GM18858 (cell line): ENCODE data around the gene WDFY2.

Experiments used
- ATAC-seq: cut with Tn5 transposase; IDR thresholded peaks from one replicate; pipeline ENCODE4 v1.9.1; 2021; ENCODE audit not compliant: unreplicated experiment

Gene WDFY2

GRCh38 chr13:51599444-51600176 is 15.3 kb downstream of the WDFY2 start:
- ATAC-seq, result no peak

- ATAC-seq, result no peak
Observed at GRCh38 chr13:51600703-51601102, 16.4 kb downstream of the WDFY2 start.

- no peak for ATAC-seq
Observed at GRCh38 chr13:51601601-51602565, 17.6 kb downstream of the WDFY2 start.

- no peak for ATAC-seq
Observed at GRCh38 chr13:51603716-51604115, 19.5 kb downstream of the WDFY2 start.

- no peak for ATAC-seq
Observed at GRCh38 chr13:51605698-51606097, 21.4 kb downstream of the WDFY2 start.

- no peak for ATAC-seq
Observed at GRCh38 chr13:51607165-51607564, 22.9 kb downstream of the WDFY2 start.

GRCh38 chr13:51608857-51609406 is 24.7 kb downstream of the WDFY2 start:
- ATAC-seq, result no peak

GRCh38 chr13:51612867-51613266 is 28.6 kb downstream of the WDFY2 start:
- peak; percentile 39 for ATAC-seq

- ATAC-seq, result no peak
Observed at GRCh38 chr13:51613535-51613934, 29.3 kb downstream of the WDFY2 start.

GRCh38 chr13:51614350-51614786 is 30.1 kb downstream of the WDFY2 start:
- ATAC-seq, result peak; percentile 87

- no peak for ATAC-seq
Observed at GRCh38 chr13:51618626-51619025, 34.4 kb downstream of the WDFY2 start.

- peak; percentile 39 for ATAC-seq
Observed at GRCh38 chr13:51619614-51620013, 35.4 kb downstream of the WDFY2 start.

GRCh38 chr13:51620165-51620983 is 36.1 kb downstream of the WDFY2 start:
- ATAC-seq, result no peak

GRCh38 chr13:51621602-51622001 is 37.3 kb downstream of the WDFY2 start:
- ATAC-seq, result no peak

- no peak for ATAC-seq
Observed at GRCh38 chr13:51623473-51623872, 39.2 kb downstream of the WDFY2 start.

- no peak for ATAC-seq
Observed at GRCh38 chr13:51624207-51624606, 39.9 kb downstream of the WDFY2 start.

GRCh38 chr13:51624695-51625345 is 40.6 kb downstream of the WDFY2 start:
- no peak for ATAC-seq

GRCh38 chr13:51625555-51626345 is 41.5 kb downstream of the WDFY2 start:
- ATAC-seq, result no peak

GRCh38 chr13:51626749-51627148 is 42.5 kb downstream of the WDFY2 start:
- no peak for ATAC-seq
